Measurements from ENCODE around the gene PROCA1. TPM values are rescaled to one million over a fixed set of nuclear protein-coding genes. Genes with fewer than 3 reads are reported as not detected.
A peak's percentile ranks its signal among the peaks of the same experiment; 100 is the strongest.

The PROCA1 gene
- total and polyA plus RNA-seq, 2 of the 13 experiments (the other 11 are each of a cell fraction or from before 2014, with no cell fraction given), result 0.73 to 1.5 TPM

DNA sequence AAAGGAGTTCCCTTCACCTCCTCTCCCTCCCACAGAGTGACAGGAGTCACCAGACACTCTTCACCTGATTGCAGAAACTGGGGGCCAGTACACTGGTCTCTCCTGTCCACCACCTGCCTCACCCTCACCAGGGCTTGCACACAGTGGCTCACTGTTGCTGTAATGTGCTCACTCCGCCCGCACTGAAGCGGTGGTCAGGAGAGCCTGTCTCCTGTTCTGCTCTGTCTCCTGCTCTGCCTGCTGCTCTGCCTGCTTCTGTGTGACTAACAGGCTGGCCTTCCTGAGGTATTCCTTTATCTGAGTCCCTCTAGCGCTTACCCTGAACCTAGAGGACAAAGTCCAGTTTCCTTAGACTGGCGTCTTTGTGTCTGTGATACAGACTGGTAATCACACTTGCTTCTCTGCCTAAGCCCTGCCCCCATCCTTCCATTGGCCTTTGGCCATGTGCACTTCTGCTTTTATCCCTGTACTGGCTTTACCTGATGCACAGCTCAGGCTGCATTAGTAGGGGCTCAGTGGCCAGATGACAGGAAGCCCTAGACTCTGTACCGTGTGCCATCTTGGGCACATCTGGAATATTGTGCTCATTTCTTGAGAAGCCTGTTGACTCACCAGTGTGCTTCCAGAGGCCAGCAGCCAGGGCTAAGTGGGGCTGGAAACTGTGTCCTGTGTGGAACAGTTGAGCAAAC, 13.3 kb downstream of the PROCA1 start (continued):
- TF ChIP-seq, protein P1, sequence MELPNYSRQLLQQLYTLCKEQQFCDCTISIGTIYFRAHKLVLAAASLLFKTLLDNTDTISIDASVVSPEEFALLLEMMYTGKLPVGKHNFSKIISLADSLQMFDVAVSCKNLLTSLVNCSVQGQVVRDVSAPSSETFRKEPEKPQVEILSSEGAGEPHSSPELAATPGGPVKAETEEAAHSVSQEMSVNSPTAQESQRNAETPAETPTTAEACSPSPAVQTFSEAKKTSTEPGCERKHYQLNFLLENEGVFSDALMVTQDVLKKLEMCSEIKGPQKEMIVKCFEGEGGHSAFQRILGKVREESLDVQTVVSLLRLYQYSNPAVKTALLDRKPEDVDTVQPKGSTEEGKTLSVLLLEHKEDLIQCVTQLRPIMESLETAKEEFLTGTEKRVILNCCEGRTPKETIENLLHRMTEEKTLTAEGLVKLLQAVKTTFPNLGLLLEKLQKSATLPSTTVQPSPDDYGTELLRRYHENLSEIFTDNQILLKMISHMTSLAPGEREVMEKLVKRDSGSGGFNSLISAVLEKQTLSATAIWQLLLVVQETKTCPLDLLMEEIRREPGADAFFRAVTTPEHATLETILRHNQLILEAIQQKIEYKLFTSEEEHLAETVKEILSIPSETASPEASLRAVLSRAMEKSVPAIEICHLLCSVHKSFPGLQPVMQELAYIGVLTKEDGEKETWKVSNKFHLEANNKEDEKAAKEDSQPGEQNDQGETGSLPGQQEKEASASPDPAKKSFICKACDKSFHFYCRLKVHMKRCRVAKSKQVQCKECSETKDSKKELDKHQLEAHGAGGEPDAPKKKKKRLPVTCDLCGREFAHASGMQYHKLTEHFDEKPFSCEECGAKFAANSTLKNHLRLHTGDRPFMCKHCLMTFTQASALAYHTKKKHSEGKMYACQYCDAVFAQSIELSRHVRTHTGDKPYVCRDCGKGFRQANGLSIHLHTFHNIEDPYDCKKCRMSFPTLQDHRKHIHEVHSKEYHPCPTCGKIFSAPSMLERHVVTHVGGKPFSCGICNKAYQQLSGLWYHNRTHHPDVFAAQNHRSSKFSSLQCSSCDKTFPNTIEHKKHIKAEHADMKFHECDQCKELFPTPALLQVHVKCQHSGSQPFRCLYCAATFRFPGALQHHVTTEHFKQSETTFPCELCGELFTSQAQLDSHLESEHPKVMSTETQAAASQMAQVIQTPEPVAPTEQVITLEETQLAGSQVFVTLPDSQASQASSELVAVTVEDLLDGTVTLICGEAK (IDR thresholded peaks at IDR 0.05), result no peak
- TF ChIP-seq, protein P1 (CRISPR knock-in tag; IDR thresholded peaks at IDR 0.05), result no peak
- TF ChIP-seq ARID2 (CRISPR knock-in tag; IDR thresholded peaks at IDR 0.05; ENCODE audit: borderline replicate concordance), result peak; percentile 65; the same call in 1 of the 2 replicates
- no peak; the same call in 1 of the 2 replicates for TF ChIP-seq ZBTB21 (CRISPR knock-in tag; IDR thresholded peaks at IDR 0.05)
- peak; percentile 25; the same call in 1 of the 2 replicates for TF ChIP-seq ZNF160 (CRISPR knock-in tag; IDR thresholded peaks at IDR 0.05)
- TF ChIP-seq ZSCAN12 (CRISPR knock-in tag; IDR thresholded peaks at IDR 0.05), result no peak
- no peak for TF ChIP-seq SMAD1 (CRISPR knock-in tag; IDR thresholded peaks at IDR 0.05; ENCODE audit: borderline replicate concordance, low read depth)
- peak; percentile 93 for TF ChIP-seq ZKSCAN8 (CRISPR knock-in tag; IDR thresholded peaks at IDR 0.05; ENCODE audit: borderline replicate concordance)
- TF ChIP-seq, protein P2, sequence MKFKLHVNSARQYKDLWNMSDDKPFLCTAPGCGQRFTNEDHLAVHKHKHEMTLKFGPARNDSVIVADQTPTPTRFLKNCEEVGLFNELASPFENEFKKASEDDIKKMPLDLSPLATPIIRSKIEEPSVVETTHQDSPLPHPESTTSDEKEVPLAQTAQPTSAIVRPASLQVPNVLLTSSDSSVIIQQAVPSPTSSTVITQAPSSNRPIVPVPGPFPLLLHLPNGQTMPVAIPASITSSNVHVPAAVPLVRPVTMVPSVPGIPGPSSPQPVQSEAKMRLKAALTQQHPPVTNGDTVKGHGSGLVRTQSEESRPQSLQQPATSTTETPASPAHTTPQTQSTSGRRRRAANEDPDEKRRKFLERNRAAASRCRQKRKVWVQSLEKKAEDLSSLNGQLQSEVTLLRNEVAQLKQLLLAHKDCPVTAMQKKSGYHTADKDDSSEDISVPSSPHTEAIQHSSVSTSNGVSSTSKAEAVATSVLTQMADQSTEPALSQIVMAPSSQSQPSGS (CRISPR knock-in tag; IDR thresholded peaks at IDR 0.05), result peak; percentile 90
- TF ChIP-seq, protein P3, sequence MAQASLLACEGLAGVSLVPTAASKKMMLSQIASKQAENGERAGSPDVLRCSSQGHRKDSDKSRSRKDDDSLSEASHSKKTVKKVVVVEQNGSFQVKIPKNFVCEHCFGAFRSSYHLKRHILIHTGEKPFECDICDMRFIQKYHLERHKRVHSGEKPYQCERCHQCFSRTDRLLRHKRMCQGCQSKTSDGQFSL (CRISPR knock-in tag; IDR thresholded peaks at IDR 0.05), result peak; percentile 45; the same call in 1 of the 2 replicates
- TF ChIP-seq, protein P4, sequence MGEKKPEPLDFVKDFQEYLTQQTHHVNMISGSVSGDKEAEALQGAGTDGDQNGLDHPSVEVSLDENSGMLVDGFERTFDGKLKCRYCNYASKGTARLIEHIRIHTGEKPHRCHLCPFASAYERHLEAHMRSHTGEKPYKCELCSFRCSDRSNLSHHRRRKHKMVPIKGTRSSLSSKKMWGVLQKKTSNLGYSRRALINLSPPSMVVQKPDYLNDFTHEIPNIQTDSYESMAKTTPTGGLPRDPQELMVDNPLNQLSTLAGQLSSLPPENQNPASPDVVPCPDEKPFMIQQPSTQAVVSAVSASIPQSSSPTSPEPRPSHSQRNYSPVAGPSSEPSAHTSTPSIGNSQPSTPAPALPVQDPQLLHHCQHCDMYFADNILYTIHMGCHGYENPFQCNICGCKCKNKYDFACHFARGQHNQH (CRISPR knock-in tag; IDR thresholded peaks at IDR 0.05), result peak; percentile 88
- 0 out of 2 replicates have a peak, but pooled peaks have one; percentile 63 for TF ChIP-seq ZNF33B (CRISPR knock-in tag; IDR thresholded peaks at IDR 0.05)
- no peak for TF ChIP-seq PHF20 (CRISPR knock-in tag; IDR thresholded peaks at IDR 0.05)
- no peak for TF ChIP-seq ZNF782 (CRISPR knock-in tag; IDR thresholded peaks at IDR 0.05; ENCODE audit: borderline replicate concordance)
- no peak for TF ChIP-seq NFRKB (IDR thresholded peaks at IDR 0.05)
- TF ChIP-seq FOXC1 (CRISPR knock-in tag; IDR thresholded peaks at IDR 0.05; ENCODE audit: borderline replicate concordance), result peak; percentile 33; the same call in 1 of the 2 replicates
- TF ChIP-seq NR2F6 (IDR thresholded peaks at IDR 0.05), result peak; percentile 37; the same call in 1 of the 2 replicates
- peak; percentile 84; the same call in 1 of the 2 replicates for TF ChIP-seq NR2F6 (CRISPR knock-in tag; IDR thresholded peaks at IDR 0.05)
- peak; percentile 72 for TF ChIP-seq MIXL1 (CRISPR knock-in tag; IDR thresholded peaks at IDR 0.05)
- peak; percentile 67 for TF ChIP-seq ISL2 (CRISPR knock-in tag; IDR thresholded peaks at IDR 0.05)

Data from HepG2 (cell line).